Naive thymus-derived CD4-positive, alpha-beta T cell (primary cell): Measurements from ENCODE around the gene GIT2. TPM values are rescaled to one million over a fixed set of nuclear protein-coding genes. Genes with fewer than 3 reads are reported as not detected.
A peak's percentile ranks its signal among the peaks of the same experiment; 100 is the strongest.

Source experiments
- ATAC-seq: fragments of 150-1000 bp; cut with Tn5 transposase; 2 replicates; pipeline ENCODE4 v1.10.0; 2021; ENCODE audit warnings: mild to moderate bottlenecking, moderate library complexity
- CTCF ChIA-PET: fragments of 350-600 bp; sonication (Branson Sonifier 250); formaldehyde crosslinking; loops from one replicate; lab custom pipeline; 2021; ENCODE audit warnings: antibody characterized with exemption; lab: Charles Lee
- POLR2A ChIA-PET: fragments of 350-600 bp; sonication (Branson Sonifier 250); formaldehyde crosslinking; loops from one replicate; lab custom pipeline; 2021; ENCODE audit warnings: antibody characterized with exemption, inconsistent platforms; lab: Charles Lee
- DNase-seq, 9 donors: peaks; one replicate each; pipeline versions ENCODE4 v3.0.0 to v3.0.0-alpha.2; 2020 to 2022; ENCODE audit warnings: mixed read lengths in 1 of 9
- H3K27ac ChIP-seq: one replicate; pipeline ENCODE4 v1.7.0; 2013; ENCODE audit warnings: mild to moderate bottlenecking, low read depth, low read length, moderate library complexity
- H3K27me3 ChIP-seq, 2 donors: one replicate each; pipeline ENCODE4 v1.7.0; 2013; ENCODE audit warnings: low read length in 2 of 2, mild to moderate bottlenecking in 2 of 2, moderate library complexity in 2 of 2; ENCODE audit not compliant: control insufficient read depth in 2 of 2, insufficient read depth in 2 of 2
- H3K36me3 ChIP-seq, 3 experiments: 1 replicate in 2 of 3; 2 replicates in 1 of 3; pipeline ENCODE4 v1.7.0; 2013; ENCODE audit warnings: low read length in 3 of 3, mild to moderate bottlenecking in 3 of 3, moderate library complexity in 1 of 3; ENCODE audit not compliant: insufficient read depth in 3 of 3, control insufficient read depth in 2 of 3
- H3K4me1 ChIP-seq, 2 donors: one replicate each; pipeline ENCODE4 v1.7.0; 2013; ENCODE audit warnings: low read length in 2 of 2, mild to moderate bottlenecking in 2 of 2, moderate library complexity in 1 of 2; ENCODE audit not compliant: control insufficient read depth in 2 of 2, insufficient read depth in 2 of 2
- H3K4me3 ChIP-seq: 2 replicates; pipeline ENCODE4 v1.7.0; 2013; ENCODE audit warnings: mild to moderate bottlenecking, low read length
- H3K9me3 ChIP-seq, 3 experiments: 1 replicate in 2 of 3; 2 replicates in 1 of 3; pipeline ENCODE4 v1.7.0; 2013; ENCODE audit warnings: low read length in 3 of 3; ENCODE audit not compliant: control insufficient read depth in 2 of 3
- H3K27ac Mint-ChIP-seq, 9 donors: one replicate each; pipeline ENCODE4 v1.8.0; 2020 to 2022; ENCODE audit warnings: mixed read lengths in 9 of 9, mild to moderate bottlenecking in 8 of 9, moderate library complexity in 5 of 9, inconsistent platforms in 2 of 9
- H3K27me3 Mint-ChIP-seq, 5 donors: one replicate each; pipeline ENCODE4 v1.8.0; 2021 to 2022; ENCODE audit warnings: mixed read lengths in 5 of 5, mild to moderate bottlenecking in 1 of 5
- H3K36me3 Mint-ChIP-seq, 5 donors: one replicate each; pipeline ENCODE4 v1.8.0; 2020 to 2022; ENCODE audit warnings: mixed read lengths in 5 of 5, mild to moderate bottlenecking in 3 of 5, inconsistent platforms in 1 of 5
- H3K4me1 Mint-ChIP-seq, 7 donors: one replicate each; pipeline ENCODE4 v1.8.0; 2020 to 2022; ENCODE audit warnings: mixed read lengths in 7 of 7, mild to moderate bottlenecking in 3 of 7, inconsistent platforms in 1 of 7
- H3K4me3 Mint-ChIP-seq, 10 donors: one replicate each; pipeline ENCODE4 v1.8.0; 2020 to 2022; ENCODE audit warnings: mild to moderate bottlenecking in 10 of 10, mixed read lengths in 10 of 10, moderate library complexity in 6 of 10, inconsistent platforms in 2 of 10
- H3K9me3 Mint-ChIP-seq, 11 donors: one replicate each; pipeline ENCODE4 v1.8.0; 2020 to 2022; ENCODE audit warnings: mixed read lengths in 11 of 11, mild to moderate bottlenecking in 4 of 11, inconsistent platforms in 1 of 11, moderate library complexity in 1 of 11
- intact Hi-C, 2 donors: fragments of 100-400 bp; cut with micrococcal nuclease; formaldehyde crosslinking; loops; one replicate each; pipeline ENCODE4 v1.15.1; 2023
- polyA plus RNA-seq, 2 donors: library from polyadenylated mRNA; unstranded; fragments of 300-500 nt; fragmentation: Illumina TruSeq; gene quantifications; one replicate each; pipeline ENCODE4 v1.2.3, GENCODE V29; 2021
- total RNA-seq, 6 experiments: library from RNA in 5 of 6; stranded (reverse) in 5 of 6; gene quantifications; 1 replicate in 5 of 6; 2 replicates in 1 of 6; pipeline ENCODE4 v1.2.3 and lab custom pipeline; 2021 to 2026

GIT2 gene, protein sequence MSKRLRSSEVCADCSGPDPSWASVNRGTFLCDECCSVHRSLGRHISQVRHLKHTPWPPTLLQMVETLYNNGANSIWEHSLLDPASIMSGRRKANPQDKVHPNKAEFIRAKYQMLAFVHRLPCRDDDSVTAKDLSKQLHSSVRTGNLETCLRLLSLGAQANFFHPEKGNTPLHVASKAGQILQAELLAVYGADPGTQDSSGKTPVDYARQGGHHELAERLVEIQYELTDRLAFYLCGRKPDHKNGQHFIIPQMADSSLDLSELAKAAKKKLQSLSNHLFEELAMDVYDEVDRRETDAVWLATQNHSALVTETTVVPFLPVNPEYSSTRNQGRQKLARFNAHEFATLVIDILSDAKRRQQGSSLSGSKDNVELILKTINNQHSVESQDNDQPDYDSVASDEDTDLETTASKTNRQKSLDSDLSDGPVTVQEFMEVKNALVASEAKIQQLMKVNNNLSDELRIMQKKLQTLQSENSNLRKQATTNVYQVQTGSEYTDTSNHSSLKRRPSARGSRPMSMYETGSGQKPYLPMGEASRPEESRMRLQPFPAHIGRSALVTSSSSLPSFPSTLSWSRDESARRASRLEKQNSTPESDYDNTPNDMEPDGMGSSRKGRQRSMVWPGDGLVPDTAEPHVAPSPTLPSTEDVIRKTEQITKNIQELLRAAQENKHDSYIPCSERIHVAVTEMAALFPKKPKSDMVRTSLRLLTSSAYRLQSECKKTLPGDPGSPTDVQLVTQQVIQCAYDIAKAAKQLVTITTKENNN
- total RNA-seq = 100 to 1,000 TPM in 3 of 5 experiments, 10 to 100 TPM in 2; 70.3 to 128 (median 109) TPM
- polyA plus RNA-seq = 10 to 100 TPM; 63.2 to 87.1 TPM
- total RNA-seq (lab: John Stamatoyannopoulos, UW) = 99.6 reads per million, percentile 84 among the genes with 10 or more reads in this experiment

DNA sequence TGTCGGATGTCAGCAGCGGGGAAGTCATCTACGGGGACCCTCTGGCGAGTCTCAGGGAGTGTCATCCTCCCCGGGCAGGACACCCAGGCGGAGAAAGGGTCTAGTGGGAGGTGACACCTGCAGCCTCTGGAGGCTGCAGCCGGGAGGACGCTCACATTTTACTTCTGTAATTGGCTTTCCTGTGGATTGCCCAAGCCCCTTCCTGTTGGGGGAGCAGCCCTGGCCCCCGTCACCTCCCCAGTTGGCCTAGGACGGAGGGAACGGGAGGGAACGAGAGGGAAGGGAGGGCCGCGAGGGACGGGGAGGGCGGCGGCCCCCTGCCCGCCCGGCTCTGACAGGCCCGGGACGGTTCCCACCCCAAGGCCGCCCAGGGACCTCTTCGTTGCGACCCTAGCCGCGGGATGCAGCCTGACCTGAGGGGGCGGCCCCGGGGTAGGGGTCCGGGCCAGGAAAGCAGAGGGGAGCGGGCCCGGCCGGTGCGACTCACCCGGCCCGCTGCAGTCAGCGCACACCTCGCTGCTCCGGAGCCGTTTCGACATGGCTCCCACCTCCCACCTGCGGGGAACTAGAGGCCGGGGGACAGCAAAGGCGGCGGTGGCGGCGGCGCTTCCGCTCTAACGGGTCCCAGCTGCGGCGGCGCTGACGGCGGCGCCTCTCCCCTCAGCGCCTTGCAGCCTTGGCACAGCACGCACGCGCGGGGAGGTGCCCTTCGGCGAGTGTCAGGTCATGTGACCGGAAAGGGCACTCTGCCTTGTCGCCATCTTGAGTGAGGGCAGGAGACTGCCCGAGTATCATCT lies at the start of gene GIT2:
TSS of gene GIT2 (minus strand) at position 683 of the 797 bp plus-strand sequence. CDS start at position 539, 144 bp downstream.
- peak within 1 kb of the TSS; percentile 90 to 100 (median 96) for H3K4me3 Mint-ChIP-seq
- ChIA-PET CTCF (no interaction called here), POLR2A (interaction anchor here (1.0 to 1.5 kb wide), 6 partner anchors 19 to 107 kb away, joined by 3 to 5 read pairs (median 3); no protein-coding TSS in a partner anchor)
- no peaks in the 10 kb centered on the region for H3K9me3 Mint-ChIP-seq
- intact Hi-C loops = loop anchor here (1.0 to 10.0 kb wide), 19 partner anchors 15 to 1434 kb away; partner anchors contain the start of genes ATP2A2 (in 2 of the 2), C12orf76 (in 2 of the 2), GLTP (in 2 of the 2) and ARPC3 (in 1 of the 2)
- peaks cover 0 to 5% (median 0%) of the 10 kb centered on the region in 3 experiments for H3K36me3 ChIP-seq
- peaks cover 42 to 77% (median 66%) of the 10 kb centered on the region in 7 donors for H3K4me1 Mint-ChIP-seq
- H3K27ac ChIP-seq = peak within 1 kb of the TSS; percentile 84
- no peaks in the 10 kb centered on the region for H3K27me3 ChIP-seq
- peak; percentile 81 for ATAC-seq
- H3K27ac Mint-ChIP-seq = peak within 1 kb of the TSS; percentile 84 to 100 (median 96)
- peak; percentile 88 to 95 (median 93) for DNase-seq
- H3K36me3 Mint-ChIP-seq = peaks cover 0 to 15% (median 4%) of the 10 kb centered on the region in 5 donors
- peak within 1 kb of the TSS; percentile 86 for H3K4me3 ChIP-seq
- no peaks in the 10 kb centered on the region for H3K9me3 ChIP-seq
- peaks cover 22 to 33% of the 10 kb centered on the region in 2 donors for H3K4me1 ChIP-seq
- no peaks in the 10 kb centered on the region for H3K27me3 Mint-ChIP-seq

DNA sequence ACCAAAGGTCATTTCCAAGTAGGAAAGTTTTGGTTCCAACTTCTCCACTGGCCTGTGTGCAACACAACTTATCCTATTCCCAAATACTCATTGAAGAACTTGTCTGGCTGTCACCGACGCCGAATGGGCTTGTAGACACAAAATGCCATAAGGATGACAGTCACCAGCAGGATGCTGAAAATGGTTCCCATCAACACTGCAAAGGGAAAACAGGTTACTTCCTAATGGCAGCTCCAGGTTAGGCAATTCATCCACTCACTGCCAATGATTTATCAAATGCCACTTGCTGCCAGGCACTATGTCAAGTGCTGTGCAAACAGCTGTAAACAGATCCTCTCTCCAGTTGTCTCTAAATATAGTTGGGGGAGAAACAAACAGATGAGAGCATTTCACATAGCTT lies 46.1 kb upstream of the GIT2 start:
- peaks cover 0 to 34% (median 13%) of the 10 kb centered on the region in 5 donors for H3K36me3 Mint-ChIP-seq
- Histone ChIP-seq H3K27me3 (no peaks in the 10 kb centered on the region), H3K4me1 (peaks cover 17 to 31% of the 10 kb centered on the region in 2 donors), H3K36me3 (peaks cover 4 to 27% (median 6%) of the 10 kb centered on the region in 3 experiments), H3K4me3 (no peak overlapping the region), H3K27ac (no peak overlapping the region), H3K9me3 (no peaks in the 10 kb centered on the region)
- H3K4me1 Mint-ChIP-seq = peaks cover 25 to 66% (median 48%) of the 10 kb centered on the region in 7 donors
- ChIA-PET POLR2A (no interaction called here), CTCF (interaction anchor here (0.7 kb wide), 1 partner anchor 43 kb away, joined by 3 read pairs; the partner anchor contains the start of gene ANKRD13A)
- H3K4me3 Mint-ChIP-seq = no peak overlapping the region
- H3K27ac Mint-ChIP-seq = peak overlapping the region in 7 of 9 donors; percentile 27 to 83 (median 69)
- H3K27me3 Mint-ChIP-seq = no peaks in the 10 kb centered on the region
- DNase-seq (no peak), ATAC-seq (no peak)
- H3K9me3 Mint-ChIP-seq = no peaks in the 10 kb centered on the region
- intact Hi-C loops = no loop called here

DNA sequence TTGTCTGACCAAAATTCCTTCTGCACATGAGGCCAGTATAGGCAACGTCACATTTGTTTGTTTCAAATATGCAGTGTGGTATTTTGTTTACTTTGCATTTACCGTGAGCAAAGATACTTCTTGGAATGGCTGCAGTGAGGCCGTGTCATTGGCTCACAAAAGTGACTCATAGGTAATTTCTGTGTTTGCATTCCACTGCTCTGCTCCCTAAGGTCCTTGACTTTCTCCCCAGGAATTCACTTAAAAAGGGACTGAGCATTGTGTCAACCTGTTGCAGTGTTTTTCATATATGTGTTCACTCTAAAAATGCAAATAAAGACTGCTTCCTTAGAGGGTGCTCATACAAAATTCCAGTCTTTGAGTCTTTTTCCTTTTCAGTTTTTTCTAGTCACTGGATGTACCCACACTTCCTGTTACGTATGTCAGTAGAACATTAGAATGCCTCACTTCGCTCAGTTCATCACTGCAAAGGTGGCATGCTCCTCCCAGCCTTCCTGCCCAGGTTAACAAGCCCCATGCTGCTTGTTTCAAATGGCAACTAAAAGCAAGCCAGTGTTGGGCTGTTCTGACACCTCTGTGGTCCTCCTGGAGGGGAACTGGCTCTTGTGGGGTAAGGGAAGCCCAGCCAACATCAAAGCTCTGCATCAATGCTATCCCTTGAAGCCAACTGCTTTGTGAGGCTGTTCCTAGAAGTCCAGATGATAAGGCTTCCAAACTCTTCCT lies 43.1 kb upstream of the GIT2 start:
- Mint-ChIP-seq H3K36me3 (peaks cover 8 to 51% (median 29%) of the 10 kb centered on the region in 5 donors), H3K4me1 (peaks cover 25 to 63% (median 33%) of the 10 kb centered on the region in 7 donors), H3K27ac (peak overlapping the region; percentile 82 to 97 (median 92)), H3K27me3 (no peaks in the 10 kb centered on the region), H3K9me3 (no peaks in the 10 kb centered on the region), H3K4me3 (peak overlapping the region; percentile 26 to 68 (median 43))
- DNase-seq = peak in 7 of 9 donors; percentile 34 to 59 (median 56)
- intact Hi-C loops = loop anchor here in 1 of 2 donors (1.0 to 5.0 kb wide), 2 partner anchors 9 to 38 kb away; partner anchors contain the start of gene C12orf76
- Histone ChIP-seq H3K27ac (peak overlapping the region; percentile 60), H3K27me3 (no peaks in the 10 kb centered on the region), H3K4me3 (no peak overlapping the region), H3K9me3 (no peaks in the 10 kb centered on the region), H3K36me3 (peaks cover 4 to 51% (median 8%) of the 10 kb centered on the region in 3 experiments), H3K4me1 (peaks cover 8 to 24% of the 10 kb centered on the region in 2 donors)
- ChIA-PET POLR2A (interaction anchor here (1.0 kb wide), 1 partner anchor 9 kb away, joined by 3 read pairs; the partner anchor contains the start of gene C12orf76), CTCF (interaction anchor here (0.6 to 0.9 kb wide), 2 partner anchors 40 to 73 kb away, joined by 4 to 6 read pairs; no protein-coding TSS in a partner anchor)
- peak; percentile 70 for ATAC-seq

DNA sequence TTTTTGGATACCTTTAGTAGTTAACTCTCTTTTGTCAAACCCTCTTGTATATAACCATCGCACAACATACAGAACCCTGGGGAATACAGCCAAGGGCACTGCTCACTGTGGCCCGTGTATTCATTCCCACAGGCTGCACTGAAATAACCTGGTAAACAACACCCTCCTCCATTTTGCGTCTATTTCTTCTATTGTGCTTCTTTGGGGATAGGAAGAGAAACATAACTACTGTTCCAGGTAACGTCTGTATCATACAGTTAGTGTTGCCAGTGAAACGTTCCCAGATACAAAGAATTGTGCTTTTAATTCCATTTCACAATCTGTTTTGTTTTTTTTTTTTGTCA lies 42.5 kb upstream of the GIT2 start:
- CTCF ChIA-PET = no interaction called here
- ATAC-seq (no peak), DNase-seq (no peak)
- Histone ChIP-seq H3K4me3 (no peak overlapping the region), H3K27ac (peak overlapping the region; percentile 60), H3K27me3 (no peaks in the 10 kb centered on the region), H3K4me1 (peaks cover 8 to 24% of the 10 kb centered on the region in 2 donors), H3K9me3 (no peaks in the 10 kb centered on the region), H3K36me3 (peaks cover 4 to 57% (median 11%) of the 10 kb centered on the region in 3 experiments)
- peak overlapping the region; percentile 82 to 97 (median 92) for H3K27ac Mint-ChIP-seq
- H3K4me3 Mint-ChIP-seq = peak overlapping the region in 1 of 10 donors; percentile 63
- POLR2A ChIA-PET = no interaction called here
- intact Hi-C loops = loop anchor here in 1 of 2 donors (1.0 to 5.0 kb wide), 2 partner anchors 10 to 39 kb away; partner anchors contain the start of gene C12orf76
- H3K36me3 Mint-ChIP-seq = peaks cover 9 to 51% (median 30%) of the 10 kb centered on the region in 5 donors
- H3K9me3 Mint-ChIP-seq = no peaks in the 10 kb centered on the region
- no peaks in the 10 kb centered on the region for H3K27me3 Mint-ChIP-seq
- peaks cover 25 to 60% (median 33%) of the 10 kb centered on the region in 7 donors for H3K4me1 Mint-ChIP-seq

DNA sequence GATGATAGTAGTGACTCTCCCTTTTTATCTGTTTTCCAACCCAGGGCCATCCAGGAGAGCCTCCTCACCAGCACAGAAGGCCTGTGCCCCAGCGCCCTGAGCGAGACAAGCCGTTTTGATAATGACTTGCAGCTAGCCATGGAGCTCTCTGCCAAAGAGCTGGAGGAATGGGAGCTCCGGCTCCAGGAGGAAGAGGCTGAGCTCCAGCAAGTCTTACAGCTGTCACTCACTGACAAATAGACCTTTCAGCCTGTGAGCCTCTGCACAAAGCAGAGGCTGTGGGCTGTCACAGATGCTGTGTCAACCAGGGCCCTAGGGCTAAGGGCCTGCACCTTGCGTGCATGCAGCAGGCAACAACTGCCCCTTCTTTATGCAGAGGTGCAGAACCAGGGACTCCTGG lies 41.1 kb upstream of the GIT2 start:
- CTCF ChIA-PET = no interaction called here
- H3K27ac ChIP-seq = no peak overlapping the region
- H3K4me1 Mint-ChIP-seq = peaks cover 17 to 50% (median 25%) of the 10 kb centered on the region in 7 donors
- H3K36me3 ChIP-seq = peaks cover 1 to 60% (median 8%) of the 10 kb centered on the region in 3 experiments
- peaks cover 9 to 50% (median 29%) of the 10 kb centered on the region in 5 donors for H3K36me3 Mint-ChIP-seq
- H3K9me3 Mint-ChIP-seq = no peaks in the 10 kb centered on the region
- no peaks in the 10 kb centered on the region for H3K27me3 Mint-ChIP-seq
- ATAC-seq (no peak), DNase-seq (no peak)
- no peak overlapping the region for H3K4me3 ChIP-seq
- no peaks in the 10 kb centered on the region for H3K9me3 ChIP-seq
- POLR2A ChIA-PET = interaction anchor here (0.9 kb wide), 1 partner anchor 43 kb away, joined by 5 read pairs; no protein-coding TSS in a partner anchor
- peaks cover 8 to 18% of the 10 kb centered on the region in 2 donors for H3K4me1 ChIP-seq
- no peak overlapping the region for H3K4me3 Mint-ChIP-seq
- H3K27me3 ChIP-seq = no peaks in the 10 kb centered on the region
- intact Hi-C loops = loop anchor here in 1 of 2 donors (5.0 kb wide), 1 partner anchor 40 kb away; no protein-coding TSS in a partner anchor
- H3K27ac Mint-ChIP-seq = peak overlapping the region in 2 of 9 donors; percentile 56 to 86
